NT2/D1 (cell line): Measurements from ENCODE around the gene ERC1.

ENCODE experiments used
- SUZ12 ChIP-seq: IDR thresholded peaks from 2 replicates; pipeline ENCODE4 v1.6.1; 2011; ENCODE audit not compliant: insufficient read length, insufficient read depth; ENCODE audit errors: extremely low read depth
- YY1 ChIP-seq: IDR thresholded peaks from 2 replicates; pipeline ENCODE4 v1.6.1; 2011; ENCODE audit not compliant: insufficient read length, insufficient read depth
- ZNF274 ChIP-seq: IDR thresholded peaks from 2 replicates; pipeline ENCODE4 v1.6.1; 2011; ENCODE audit warnings: mild to moderate bottlenecking, low read depth, low read length

DNA sequence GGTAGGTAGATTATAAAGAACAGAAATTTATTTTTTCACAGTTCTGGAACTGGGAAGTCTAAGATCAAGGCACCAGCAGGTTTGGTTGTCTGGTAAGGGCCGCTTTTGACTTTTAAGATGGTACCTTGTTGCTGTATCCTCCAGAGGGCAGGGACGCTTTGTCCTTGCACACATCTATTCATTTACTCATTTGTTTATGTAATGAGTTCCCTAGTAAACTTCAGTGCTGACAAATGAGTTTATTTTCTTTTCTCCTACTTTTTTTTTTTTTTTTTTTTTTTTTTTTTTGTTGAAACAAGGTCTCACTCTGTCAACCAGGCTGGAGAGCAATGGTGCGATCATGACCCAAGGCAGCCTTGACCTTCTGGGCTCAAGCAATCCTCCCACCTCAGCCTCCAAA, 407.6 kb downstream of the ERC1 start:
- no peak for TF ChIP-seq ZNF274
- TF ChIP-seq SUZ12, result no peak
- TF ChIP-seq YY1, result no peak
